ENCODE measurements around the gene RAB23.

DNA sequence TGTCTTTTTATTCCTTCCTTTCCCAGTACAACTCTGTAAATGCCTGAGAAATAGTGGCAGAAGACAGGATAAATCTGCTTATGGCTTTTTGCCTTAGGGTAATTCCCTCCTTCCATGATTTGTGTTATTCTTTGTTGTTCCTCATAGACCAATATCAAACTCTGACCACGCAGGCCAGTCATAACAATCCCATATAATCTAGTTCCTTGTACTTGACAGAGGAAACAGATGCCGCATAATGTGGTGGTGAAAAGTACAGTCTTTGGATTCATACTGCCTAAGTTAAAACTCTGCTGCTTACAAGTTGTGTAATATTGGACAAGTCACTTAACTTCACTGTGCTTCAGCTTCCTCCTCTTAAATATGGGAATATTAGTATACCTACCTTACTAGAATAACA lies 58.2 kb downstream of the RAB23 start:
- TF ChIP-seq, protein P1, sequence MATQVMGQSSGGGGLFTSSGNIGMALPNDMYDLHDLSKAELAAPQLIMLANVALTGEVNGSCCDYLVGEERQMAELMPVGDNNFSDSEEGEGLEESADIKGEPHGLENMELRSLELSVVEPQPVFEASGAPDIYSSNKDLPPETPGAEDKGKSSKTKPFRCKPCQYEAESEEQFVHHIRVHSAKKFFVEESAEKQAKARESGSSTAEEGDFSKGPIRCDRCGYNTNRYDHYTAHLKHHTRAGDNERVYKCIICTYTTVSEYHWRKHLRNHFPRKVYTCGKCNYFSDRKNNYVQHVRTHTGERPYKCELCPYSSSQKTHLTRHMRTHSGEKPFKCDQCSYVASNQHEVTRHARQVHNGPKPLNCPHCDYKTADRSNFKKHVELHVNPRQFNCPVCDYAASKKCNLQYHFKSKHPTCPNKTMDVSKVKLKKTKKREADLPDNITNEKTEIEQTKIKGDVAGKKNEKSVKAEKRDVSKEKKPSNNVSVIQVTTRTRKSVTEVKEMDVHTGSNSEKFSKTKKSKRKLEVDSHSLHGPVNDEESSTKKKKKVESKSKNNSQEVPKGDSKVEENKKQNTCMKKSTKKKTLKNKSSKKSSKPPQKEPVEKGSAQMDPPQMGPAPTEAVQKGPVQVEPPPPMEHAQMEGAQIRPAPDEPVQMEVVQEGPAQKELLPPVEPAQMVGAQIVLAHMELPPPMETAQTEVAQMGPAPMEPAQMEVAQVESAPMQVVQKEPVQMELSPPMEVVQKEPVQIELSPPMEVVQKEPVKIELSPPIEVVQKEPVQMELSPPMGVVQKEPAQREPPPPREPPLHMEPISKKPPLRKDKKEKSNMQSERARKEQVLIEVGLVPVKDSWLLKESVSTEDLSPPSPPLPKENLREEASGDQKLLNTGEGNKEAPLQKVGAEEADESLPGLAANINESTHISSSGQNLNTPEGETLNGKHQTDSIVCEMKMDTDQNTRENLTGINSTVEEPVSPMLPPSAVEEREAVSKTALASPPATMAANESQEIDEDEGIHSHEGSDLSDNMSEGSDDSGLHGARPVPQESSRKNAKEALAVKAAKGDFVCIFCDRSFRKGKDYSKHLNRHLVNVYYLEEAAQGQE (IDR thresholded peaks at IDR 0.05; ENCODE audit: low read depth) = no peak
- TF ChIP-seq SRF (IDR thresholded peaks at IDR 0.05; ENCODE audit: low read depth) = no peak
- no peak for TF ChIP-seq EZH2 (IDR thresholded peaks at IDR 0.05)
- TF ChIP-seq, protein P2, sequence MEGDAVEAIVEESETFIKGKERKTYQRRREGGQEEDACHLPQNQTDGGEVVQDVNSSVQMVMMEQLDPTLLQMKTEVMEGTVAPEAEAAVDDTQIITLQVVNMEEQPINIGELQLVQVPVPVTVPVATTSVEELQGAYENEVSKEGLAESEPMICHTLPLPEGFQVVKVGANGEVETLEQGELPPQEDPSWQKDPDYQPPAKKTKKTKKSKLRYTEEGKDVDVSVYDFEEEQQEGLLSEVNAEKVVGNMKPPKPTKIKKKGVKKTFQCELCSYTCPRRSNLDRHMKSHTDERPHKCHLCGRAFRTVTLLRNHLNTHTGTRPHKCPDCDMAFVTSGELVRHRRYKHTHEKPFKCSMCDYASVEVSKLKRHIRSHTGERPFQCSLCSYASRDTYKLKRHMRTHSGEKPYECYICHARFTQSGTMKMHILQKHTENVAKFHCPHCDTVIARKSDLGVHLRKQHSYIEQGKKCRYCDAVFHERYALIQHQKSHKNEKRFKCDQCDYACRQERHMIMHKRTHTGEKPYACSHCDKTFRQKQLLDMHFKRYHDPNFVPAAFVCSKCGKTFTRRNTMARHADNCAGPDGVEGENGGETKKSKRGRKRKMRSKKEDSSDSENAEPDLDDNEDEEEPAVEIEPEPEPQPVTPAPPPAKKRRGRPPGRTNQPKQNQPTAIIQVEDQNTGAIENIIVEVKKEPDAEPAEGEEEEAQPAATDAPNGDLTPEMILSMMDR (IDR thresholded peaks at IDR 0.05 in 2 of 3, conservative IDR thresholded peaks at IDR 0.05 in 1 of 3; ENCODE audit: borderline replicate concordance in 1 of 3, insufficient read depth in 1 of 3, low read depth in 2 of 3, low read length in 2 of 3) = no peak
- TF ChIP-seq, protein P3, sequence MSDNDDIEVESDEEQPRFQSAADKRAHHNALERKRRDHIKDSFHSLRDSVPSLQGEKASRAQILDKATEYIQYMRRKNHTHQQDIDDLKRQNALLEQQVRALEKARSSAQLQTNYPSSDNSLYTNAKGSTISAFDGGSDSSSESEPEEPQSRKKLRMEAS (IDR thresholded peaks at IDR 0.05) = no peak
- no peak for TF ChIP-seq POLR2AphosphoS5 (IDR thresholded peaks at IDR 0.05; ENCODE audit: low read depth, low read length)
- no peak for TF ChIP-seq TCF7L2 (IDR thresholded peaks at IDR 0.05; ENCODE audit: borderline replicate concordance, extremely low read depth, insufficient read depth, insufficient read length)
- TF ChIP-seq, protein P4, sequence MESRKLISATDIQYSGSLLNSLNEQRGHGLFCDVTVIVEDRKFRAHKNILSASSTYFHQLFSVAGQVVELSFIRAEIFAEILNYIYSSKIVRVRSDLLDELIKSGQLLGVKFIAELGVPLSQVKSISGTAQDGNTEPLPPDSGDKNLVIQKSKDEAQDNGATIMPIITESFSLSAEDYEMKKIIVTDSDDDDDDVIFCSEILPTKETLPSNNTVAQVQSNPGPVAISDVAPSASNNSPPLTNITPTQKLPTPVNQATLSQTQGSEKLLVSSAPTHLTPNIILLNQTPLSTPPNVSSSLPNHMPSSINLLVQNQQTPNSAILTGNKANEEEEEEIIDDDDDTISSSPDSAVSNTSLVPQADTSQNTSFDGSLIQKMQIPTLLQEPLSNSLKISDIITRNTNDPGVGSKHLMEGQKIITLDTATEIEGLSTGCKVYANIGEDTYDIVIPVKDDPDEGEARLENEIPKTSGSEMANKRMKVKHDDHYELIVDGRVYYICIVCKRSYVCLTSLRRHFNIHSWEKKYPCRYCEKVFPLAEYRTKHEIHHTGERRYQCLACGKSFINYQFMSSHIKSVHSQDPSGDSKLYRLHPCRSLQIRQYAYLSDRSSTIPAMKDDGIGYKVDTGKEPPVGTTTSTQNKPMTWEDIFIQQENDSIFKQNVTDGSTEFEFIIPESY (IDR thresholded peaks at IDR 0.05; ENCODE audit: extremely low read depth, insufficient replicate concordance, low read length) = no peak
- no peak for TF ChIP-seq SP1 (IDR thresholded peaks at IDR 0.05; ENCODE audit: low read depth)
- no peak for TF ChIP-seq EGR1 (IDR thresholded peaks at IDR 0.05; ENCODE audit: low read depth)
- no peak for TF ChIP-seq SIN3A (IDR thresholded peaks at IDR 0.05; ENCODE audit: low read depth)

Measured in HCT116 (cell line).